ENCODE results near the gene ACKR3.

Gene ACKR3

GRCh38 chr2:236548179-236548921, 21.3 kb upstream of the ACKR3 start:
- no peak for DNase-seq

GRCh38 chr2:236549165-236549564, 20.5 kb upstream of the ACKR3 start:
- no peak for DNase-seq

- no peak for DNase-seq
These were observed 19.3 kb upstream of the ACKR3 start for GRCh38 chr2:236550290-236550689.

GRCh38 chr2:236550701-236551465, 18.7 kb upstream of the ACKR3 start:
- no peak for DNase-seq

- DNase-seq, result no peak
These were observed 18.0 kb upstream of the ACKR3 start for GRCh38 chr2:236551471-236552211.

GRCh38 chr2:236552212-236552542, 17.4 kb upstream of the ACKR3 start:
- DNase-seq, result no peak

- DNase-seq, result no peak
These were observed 16.9 kb upstream of the ACKR3 start for GRCh38 chr2:236552581-236553363.

GRCh38 chr2:236553522-236553921, 16.1 kb upstream of the ACKR3 start:
- no peak for DNase-seq

- DNase-seq, result no peak
These were observed 14.9 kb upstream of the ACKR3 start for GRCh38 chr2:236554629-236555282.

- no peak for DNase-seq
These were observed 14.1 kb upstream of the ACKR3 start for GRCh38 chr2:236555481-236555880.

- no peak for DNase-seq
These were observed 12.2 kb upstream of the ACKR3 start for GRCh38 chr2:236557306-236558030.

GRCh38 chr2:236558036-236558435, 11.6 kb upstream of the ACKR3 start:
- no peak for DNase-seq

GRCh38 chr2:236558993-236559978, 10.3 kb upstream of the ACKR3 start:
- no peak for DNase-seq

GRCh38 chr2:236561874-236562273, 7.8 kb upstream of the ACKR3 start:
- DNase-seq, result no peak

GRCh38 chr2:236562434-236562833, 7.2 kb upstream of the ACKR3 start:
- no peak for DNase-seq

GRCh38 chr2:236563953-236564352, 5.7 kb upstream of the ACKR3 start:
- no peak for DNase-seq

GRCh38 chr2:236565212-236565611, 4.4 kb upstream of the ACKR3 start:
- DNase-seq, result no peak

GRCh38 chr2:236565879-236566402, 3.7 kb upstream of the ACKR3 start:
- DNase-seq, result no peak

GRCh38 chr2:236566596-236566995, 3.0 kb upstream of the ACKR3 start:
- DNase-seq, result no peak

Measured in right kidney (tissue), 1 donor.